Vagina (tissue), 2 donors: Measurements from ENCODE around the gene PAK1. TPM values are rescaled to one million over a fixed set of nuclear protein-coding genes. Genes with fewer than 3 reads are reported as not detected.

ENCODE experiments used
- DNase-seq, 2 donors: peaks; one replicate each; pipeline ENCODE4 v3.0.0-alpha.2; 2017; ENCODE audit errors: extremely low spot score in 2 of 2
- H3K27ac ChIP-seq: fragments of 200-600 bp; sonication (generic); one replicate; pipeline ENCODE4 v1.5.1; 2019
- H3K27me3 ChIP-seq: fragments of 200-600 bp; sonication (generic); one replicate; pipeline ENCODE4 v1.5.1; 2019
- H3K36me3 ChIP-seq, 2 donors: fragments of 200-600 bp; sonication (generic); one replicate each; pipeline ENCODE4 v1.5.1; 2017 to 2019
- H3K4me1 ChIP-seq: fragments of 200-600 bp; sonication (generic); one replicate; pipeline ENCODE4 v1.5.1; 2019
- H3K4me3 ChIP-seq, 2 donors: fragments of 200-600 bp; sonication (generic); 1 replicate in 1 of 2; 2 replicates in 1 of 2; pipeline ENCODE4 v1.5.1; 2016 to 2019
- H3K9me3 ChIP-seq: fragments of 200-600 bp; sonication (generic); one replicate; pipeline ENCODE4 v1.5.1; 2019
- CTCF ChIP-seq, 3 experiments: fragments of 450-650 bp in 2 of 3; fragments of 200-600 bp in 1 of 3; sonication (generic) in 1 of 3; IDR thresholded peaks; one replicate each; pipeline ENCODE4 v1.5.1; 2017 to 2019; ENCODE audit warnings: antibody characterized with exemption in 3 of 3, mild to moderate bottlenecking in 2 of 3, moderate library complexity in 2 of 3
- POLR2A ChIP-seq, 2 donors: fragments of 450-650 bp; IDR thresholded peaks; one replicate each; pipeline ENCODE4 v1.6.1; 2017; ENCODE audit warnings: antibody characterized with exemption in 2 of 2, mild to moderate bottlenecking in 2 of 2, moderate library complexity in 2 of 2
- POLR2AphosphoS5 ChIP-seq, 2 donors: sonication (generic); formaldehyde crosslinking; IDR thresholded peaks; one replicate each; pipeline ENCODE4 v1.9.0; 2017; ENCODE audit warnings: antibody characterized with exemption in 2 of 2, mild to moderate bottlenecking in 2 of 2, low read depth in 1 of 2; ENCODE audit not compliant: insufficient read depth in 1 of 2
- intact Hi-C: fragments of 100-400 bp; cut with DNase I; formaldehyde crosslinking; loops from one replicate; pipeline ENCODE4 v1.15.1; 2023
- total RNA-seq: library from RNA; depleted of rRNA; stranded (reverse); fragments of >200 nt; gene quantifications from one replicate; pipeline ENCODE4 v1.2.3, GENCODE V29; 2016

Gene PAK1
- total RNA-seq, 1 donor from 2014 or later = 43.5 TPM

GRCh38 chr11:77374611-77375031 is 99.3 kb downstream of the PAK1 start:
- TF ChIP-seq POLR2AphosphoS5 (IDR thresholded peaks at IDR 0.05; ENCODE audit: insufficient read depth in 1 of 2, low read depth in 1 of 2) = peak in 1 of 2 donors; percentile 20
- TF ChIP-seq POLR2A (IDR thresholded peaks at IDR 0.05) = no peak
- H3K36me3 ChIP-seq = peaks cover 0 to 10% of the 10 kb centered on the region in 2 donors
- no peaks in the 10 kb centered on the region for H3K9me3 ChIP-seq
- H3K4me1 ChIP-seq = no peaks in the 10 kb centered on the region
- DNase-seq = no peak
- intact Hi-C loops = no loop called here
- H3K27ac ChIP-seq = no peak overlapping the region
- no peak overlapping the region for H3K4me3 ChIP-seq
- H3K27me3 ChIP-seq = no peaks in the 10 kb centered on the region

DNA sequence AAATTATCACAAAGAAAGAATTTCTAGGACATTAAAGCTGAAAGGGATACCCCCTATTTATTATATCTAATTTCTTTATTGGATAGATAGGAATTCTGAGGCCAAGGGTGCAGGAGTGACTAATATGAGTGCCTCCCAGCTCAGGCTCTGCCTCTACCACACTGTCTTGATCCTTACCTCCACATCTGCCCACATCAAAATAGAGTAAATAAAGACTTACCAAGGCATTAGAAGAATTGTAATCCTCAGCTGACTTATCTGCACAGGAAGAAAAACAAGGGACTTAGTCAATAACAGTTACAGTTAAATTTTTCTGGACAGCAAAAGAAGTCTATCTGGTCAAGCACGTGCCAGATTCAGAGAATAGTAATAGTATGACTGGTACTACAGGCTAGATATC is 99.8 kb downstream of the PAK1 start:
- DNase-seq = no peak
- Histone ChIP-seq H3K27ac (no peak overlapping the region), H3K4me1 (no peaks in the 10 kb centered on the region), H3K9me3 (no peaks in the 10 kb centered on the region), H3K27me3 (no peaks in the 10 kb centered on the region), H3K4me3 (no peak overlapping the region), H3K36me3 (peaks cover 0 to 10% of the 10 kb centered on the region in 2 donors)
- TF ChIP-seq POLR2A (IDR thresholded peaks at IDR 0.05) (no peak), CTCF (IDR thresholded peaks at IDR 0.05) (no peak), POLR2AphosphoS5 (IDR thresholded peaks at IDR 0.05; ENCODE audit: insufficient read depth in 1 of 2, low read depth in 1 of 2) (no peak)
- intact Hi-C loops = no loop called here

DNA sequence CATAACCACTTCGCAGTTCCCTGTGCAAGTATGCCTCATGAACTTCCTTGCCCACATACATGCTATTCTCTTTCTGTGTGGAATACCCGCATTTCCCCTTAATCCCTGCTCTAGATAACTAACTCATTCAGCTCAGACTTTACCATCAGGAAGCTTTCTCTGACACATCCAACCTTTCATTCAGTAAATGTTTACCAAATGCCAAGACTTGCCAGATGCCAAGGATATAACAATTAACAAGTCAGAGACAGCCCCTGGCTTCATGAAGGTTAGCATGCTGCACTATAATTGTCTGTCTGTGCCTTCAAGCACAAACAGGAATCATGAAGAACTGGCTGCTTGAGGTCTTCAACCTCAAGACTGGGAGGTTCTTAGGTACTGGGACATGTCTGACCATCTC is 101.2 kb downstream of the PAK1 start:
- Histone ChIP-seq H3K27ac (no peak overlapping the region), H3K4me3 (no peak overlapping the region), H3K27me3 (no peaks in the 10 kb centered on the region), H3K9me3 (no peaks in the 10 kb centered on the region), H3K36me3 (no peaks in the 10 kb centered on the region), H3K4me1 (no peaks in the 10 kb centered on the region)
- no peak for DNase-seq
- intact Hi-C loops = no loop called here
- TF ChIP-seq POLR2A (IDR thresholded peaks at IDR 0.05) (no peak), POLR2AphosphoS5 (IDR thresholded peaks at IDR 0.05; ENCODE audit: insufficient read depth in 1 of 2, low read depth in 1 of 2) (no peak), CTCF (IDR thresholded peaks at IDR 0.05) (no peak)

DNA sequence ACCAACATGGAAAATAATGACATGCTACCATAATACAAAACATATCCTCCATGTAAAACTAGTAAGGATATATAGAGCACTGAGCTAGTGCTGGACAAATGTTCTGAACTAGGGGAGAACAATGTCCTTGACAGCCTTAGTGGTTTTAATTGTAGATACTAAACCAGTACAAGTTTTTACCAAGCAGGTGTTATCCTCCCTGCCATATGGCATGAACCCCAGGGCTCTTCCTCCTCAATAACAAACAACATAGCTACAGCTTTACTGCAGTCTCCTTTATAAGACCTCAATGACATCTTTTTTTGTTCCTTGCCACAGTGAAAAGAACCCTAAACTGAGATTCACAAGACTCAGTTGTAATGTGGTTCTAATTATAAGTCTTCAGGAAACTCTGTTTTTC is 102.2 kb downstream of the PAK1 start:
- Histone ChIP-seq H3K27ac (no peak overlapping the region), H3K4me1 (no peaks in the 10 kb centered on the region), H3K4me3 (no peak overlapping the region), H3K36me3 (no peaks in the 10 kb centered on the region), H3K27me3 (no peaks in the 10 kb centered on the region), H3K9me3 (no peaks in the 10 kb centered on the region)
- DNase-seq = no peak
- TF ChIP-seq POLR2A (IDR thresholded peaks at IDR 0.05) (no peak), CTCF (IDR thresholded peaks at IDR 0.05) (no peak), POLR2AphosphoS5 (IDR thresholded peaks at IDR 0.05; ENCODE audit: insufficient read depth in 1 of 2, low read depth in 1 of 2) (no peak)
- intact Hi-C loops = no loop called here

DNA sequence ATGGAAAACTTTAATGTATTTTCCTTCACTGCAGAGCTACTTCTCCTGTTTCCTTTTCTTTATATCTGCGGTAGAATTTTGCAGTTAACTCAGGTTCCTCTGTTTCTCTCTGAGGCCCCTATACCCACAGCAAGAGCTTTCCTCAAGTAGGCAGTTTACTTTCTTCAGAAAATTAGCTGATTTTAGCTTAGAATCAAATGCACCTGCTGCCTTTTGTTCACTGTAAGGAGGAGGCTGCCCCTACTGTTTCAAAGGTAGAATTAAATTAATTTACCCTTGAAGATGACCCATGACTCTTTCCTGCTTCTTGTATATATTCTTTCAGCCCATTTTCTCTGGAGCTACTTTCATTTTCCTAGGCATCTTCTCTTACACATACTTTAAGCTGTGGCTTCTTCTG is 103.7 kb downstream of the PAK1 start:
- Histone ChIP-seq H3K9me3 (no peaks in the 10 kb centered on the region), H3K36me3 (no peaks in the 10 kb centered on the region), H3K4me1 (no peaks in the 10 kb centered on the region), H3K27ac (no peak overlapping the region), H3K27me3 (no peaks in the 10 kb centered on the region), H3K4me3 (no peak overlapping the region)
- TF ChIP-seq CTCF (IDR thresholded peaks at IDR 0.05) = no peak
- TF ChIP-seq POLR2AphosphoS5 (IDR thresholded peaks at IDR 0.05; ENCODE audit: insufficient read depth in 1 of 2, low read depth in 1 of 2) = no peak
- no peak for TF ChIP-seq POLR2A (IDR thresholded peaks at IDR 0.05)
- DNase-seq = no peak
- intact Hi-C loops = no loop called here
